SK-N-SH (cell line): ENCODE measurements around the gene DENND5A. TPM values are rescaled to one million over a fixed set of nuclear protein-coding genes. Genes with fewer than 3 reads are reported as not detected.

ENCODE experiments used
- CTCF ChIA-PET: fragments of 300-600, 350-600 bp; formaldehyde crosslinking; extraction: SDS; loops from one replicate; lab custom pipeline; 2021; lab: Yijun Ruan, JAX
- POLR2A ChIA-PET: fragments of 350-600 bp; sonication (Branson Sonifier 250); formaldehyde crosslinking; extraction: SDS; loops from one replicate; lab custom pipeline; 2020; ENCODE audit warnings: antibody characterized with exemption, inconsistent platforms; lab: Yijun Ruan, JAX
- DNase-seq: peaks from one replicate; pipeline ENCODE4 v3.0.0; 2012
- H2AFZ ChIP-seq: fragments of 200-600 bp; sonication (generic); 2 replicates; pipeline ENCODE4 v1.8.1; 2016; ENCODE audit warnings: antibody characterized with exemption, mild to moderate bottlenecking, low read depth
- H3F3A ChIP-seq: fragments of 200-600 bp; sonication (generic); replicated peaks from 2 replicates; pipeline ENCODE3; 2016; ENCODE audit warnings: antibody characterized with exemption, mild to moderate bottlenecking; ENCODE audit not compliant: insufficient read depth
- H3K27ac ChIP-seq, 2 experiments: fragments of 200-500 bp in 1 of 2; fragments of 200-600 bp in 1 of 2; sonication (Bioruptor generic) in 1 of 2; sonication (generic), shearing (Covaris generic) in 1 of 2; 2 replicates each; pipeline versions ENCODE4 v1.5.1 to v1.6.1; 2014 to 2016; ENCODE audit warnings: low read depth in 2 of 2, inconsistent platforms in 1 of 2, low read length in 1 of 2, mild to moderate bottlenecking in 1 of 2, mixed read lengths in 1 of 2
- H3K27me3 ChIP-seq: fragments of 200-600 bp; sonication (generic), shearing (Covaris generic); 2 replicates; pipeline ENCODE4 v1.6.1; 2016; ENCODE audit warnings: mixed run types; ENCODE audit not compliant: insufficient read depth
- H3K36me3 ChIP-seq, 2 experiments: fragments of 200-500 bp in 1 of 2; fragments of 200-600 bp in 1 of 2; sonication (Bioruptor generic) in 1 of 2; sonication (generic) in 1 of 2; replicated peaks in 1 of 2; 2 replicates each; pipeline versions ENCODE3 to v1.5.1; 2014 to 2016; ENCODE audit warnings: low read length in 1 of 2, mild to moderate bottlenecking in 1 of 2; ENCODE audit not compliant: insufficient read depth in 2 of 2, control insufficient read depth in 1 of 2
- H3K4me1 ChIP-seq, 2 experiments: fragments of 200-500 bp in 1 of 2; fragments of 200-600 bp in 1 of 2; sonication (Bioruptor generic) in 1 of 2; sonication (generic), shearing (Covaris generic) in 1 of 2; 2 replicates each; pipeline versions ENCODE4 v1.5.1 to v1.6.1; 2014 to 2016; ENCODE audit warnings: low read depth in 1 of 2, low read length in 1 of 2, mixed run types in 1 of 2; ENCODE audit not compliant: insufficient read depth in 2 of 2, control insufficient read depth in 1 of 2
- H3K4me2 ChIP-seq: fragments of 200-600 bp; sonication (generic), shearing (Covaris generic); 2 replicates; pipeline ENCODE4 v1.6.1; 2017; ENCODE audit warnings: mixed run types
- H3K4me3 ChIP-seq, 2 experiments: fragments of 200-500 bp in 1 of 2; fragments of 200-600 bp in 1 of 2; sonication (Bioruptor generic) in 1 of 2; sonication (generic), shearing (Covaris generic) in 1 of 2; 2 replicates each; pipeline versions ENCODE4 v1.5.1 to v1.8.1; 2014 to 2016; ENCODE audit warnings: low read depth in 2 of 2, inconsistent platforms in 1 of 2, low read length in 1 of 2, mild to moderate bottlenecking in 1 of 2, mixed read lengths in 1 of 2, moderate library complexity in 1 of 2
- H3K79me2 ChIP-seq: fragments of 200-600 bp; sonication (generic); 2 replicates; pipeline ENCODE4 v1.8.1; 2017; ENCODE audit warnings: mild to moderate bottlenecking; ENCODE audit not compliant: insufficient read depth
- H3K9ac ChIP-seq: fragments of 200-600 bp; sonication (generic); 2 replicates; pipeline ENCODE4 v1.6.1; 2017; ENCODE audit warnings: mixed run types
- H3K9me2 ChIP-seq: fragments of 200-600 bp; sonication (generic); 2 replicates; pipeline ENCODE4 v1.6.1; 2017; ENCODE audit warnings: mixed run types
- H3K9me3 ChIP-seq: fragments of 200-600 bp; sonication (generic); 2 replicates; pipeline ENCODE4 v1.6.1; 2017; ENCODE audit warnings: mixed run types, mild to moderate bottlenecking, moderate library complexity
- H4K20me1 ChIP-seq: fragments of 200-600 bp; sonication (generic); 2 replicates; pipeline ENCODE4 v1.6.1; 2017; ENCODE audit warnings: mild to moderate bottlenecking, mixed run types; ENCODE audit not compliant: insufficient read depth
- CTCF ChIP-seq: fragments of 200-600 bp; sonication (generic); IDR thresholded peaks from 2 replicates; pipeline ENCODE4 v1.6.1; 2017; ENCODE audit warnings: antibody characterized with exemption, mild to moderate bottlenecking, moderate library complexity
- ELF1 ChIP-seq: IDR thresholded peaks from 2 replicates; pipeline ENCODE4 v1.4.0; 2012
- FOXJ3 ChIP-seq: sonication (generic); formaldehyde crosslinking; IDR thresholded peaks from 2 replicates; pipeline ENCODE4 v1.5.1; 2020; ENCODE audit warnings: mild to moderate bottlenecking, missing genetic modification reagents
- GABPA ChIP-seq: IDR thresholded peaks from 2 replicates; pipeline ENCODE4 v1.4.0; 2012; ENCODE audit warnings: low read depth, mild to moderate bottlenecking
- GATA2 ChIP-seq: sonication (generic); formaldehyde crosslinking; IDR thresholded peaks from 2 replicates; pipeline ENCODE4 v1.5.0; 2020; ENCODE audit warnings: mild to moderate bottlenecking, missing genetic modification reagents
- JUND ChIP-seq: IDR thresholded peaks from 2 replicates; pipeline ENCODE4 v1.4.0; 2012
- MEF2A ChIP-seq: IDR thresholded peaks from 2 replicates; pipeline ENCODE4 v1.4.0; 2012; ENCODE audit warnings: low read depth, borderline replicate concordance
- NFIC ChIP-seq: IDR thresholded peaks from 2 replicates; pipeline ENCODE4 v1.4.0; 2012; ENCODE audit warnings: borderline replicate concordance
- NRF1 ChIP-seq: IDR thresholded peaks from 2 replicates; pipeline ENCODE4 v1.6.1; 2012; ENCODE audit warnings: low read depth, mild to moderate bottlenecking, low read length
- PBX3 ChIP-seq: IDR thresholded peaks from 2 replicates; pipeline ENCODE4; 2012
- POLR2AphosphoS5 ChIP-seq: IDR thresholded peaks from 2 replicates; pipeline ENCODE4 v1.6.1; 2012; ENCODE audit warnings: low read depth, low read length
- RAD21 ChIP-seq: IDR thresholded peaks from 2 replicates; pipeline ENCODE4 v1.6.1; 2012; ENCODE audit warnings: mild to moderate bottlenecking, low read length
- RCOR1 ChIP-seq: fragments of 150-350 bp; IDR thresholded peaks from 2 replicates; pipeline ENCODE4 v1.6.1; 2017; ENCODE audit warnings: antibody characterized with exemption, low read length
- REST ChIP-seq: IDR thresholded peaks from 2 replicates; pipeline ENCODE4 v1.6.1; 2012; ENCODE audit warnings: mild to moderate bottlenecking, low read depth, low read length, moderate library complexity
- RFX5 ChIP-seq: IDR thresholded peaks from 2 replicates; pipeline ENCODE4 v1.6.1; 2012; ENCODE audit warnings: mild to moderate bottlenecking, improper control_type of control experiment, low read length
- RXRA ChIP-seq: IDR thresholded peaks from 2 replicates; pipeline ENCODE4 v1.4.0; 2012; ENCODE audit warnings: low read depth, mild to moderate bottlenecking, borderline replicate concordance
- SIN3A ChIP-seq: IDR thresholded peaks from 2 replicates; pipeline ENCODE4 v1.6.1; 2012; ENCODE audit warnings: low read depth, mild to moderate bottlenecking, low read length, moderate library complexity, borderline replicate concordance
- TAF1 ChIP-seq: IDR thresholded peaks from 2 replicates; pipeline ENCODE4 v1.6.1; 2012; ENCODE audit warnings: low read depth, mild to moderate bottlenecking, low read length, moderate library complexity, borderline replicate concordance
- TEAD4 ChIP-seq: IDR thresholded peaks from 2 replicates; pipeline ENCODE4 v1.4.0; 2012; ENCODE audit warnings: mild to moderate bottlenecking, borderline replicate concordance; ENCODE audit not compliant: insufficient read depth
- USF1 ChIP-seq: IDR thresholded peaks from 2 replicates; pipeline ENCODE4 v1.4.0; 2012; ENCODE audit warnings: low read depth, borderline replicate concordance
- YY1 ChIP-seq: IDR thresholded peaks from 2 replicates; pipeline ENCODE4 v1.4.0; 2012; ENCODE audit warnings: low read depth, mild to moderate bottlenecking
- ZBTB33 ChIP-seq: IDR thresholded peaks from 2 replicates; pipeline ENCODE4 v1.4.0; 2012; ENCODE audit warnings: low read depth, borderline replicate concordance
- WGBS: methylation state at CpG from one replicate; pipeline ENCODE4 v1.1.6; 2017; ENCODE audit warnings: low lambda C conversion rate; 5-methylcytosine and 5-hydroxymethylcytosine counted together
- polyA plus RNA-seq, 3 experiments: library from polyadenylated mRNA; depleted of rRNA; stranded (reverse); fragments of >200 nt; gene quantifications; 2 replicates each; pipeline ENCODE4 v1.2.3, GENCODE V29; 2012

DENND5A gene
- polyA plus RNA-seq, 1 of the 3 experiments (the other 2 are of a cell fraction) = 110 TPM

- TF ChIP-seq REST (no peak), FOXJ3 (CRISPR knock-in tag) (no peak), NFIC (no peak), GABPA (no peak), YY1 (no peak), TEAD4 (no peak), PBX3 (no peak)
- TF ChIP-seq, all 33 proteins: peak for 0
These were observed 114.6 kb downstream of the DENND5A start (continued) for GRCh38 chr11:9150501-9150900.

GRCh38 chr11:9148727-9149126, 116.4 kb downstream of the DENND5A start:
- Histone ChIP-seq H3K4me1 (peaks cover 0 to 5% of the 10 kb centered on the region in 2 experiments; a peak in 2 of 4 replicates), H3K4me3 (no peak overlapping the region), H2AFZ (no peak overlapping the region), H3K79me2 (no peaks in the 10 kb centered on the region), H3F3A (no peaks in the 10 kb centered on the region), H3K9me2 (no peaks in the 10 kb centered on the region), H4K20me1 (no peaks in the 10 kb centered on the region), H3K9ac (no peak overlapping the region), H3K4me2 (no peak overlapping the region), H3K9me3 (no peaks in the 10 kb centered on the region), H3K27ac (no peak overlapping the region), H3K27me3 (no peaks in the 10 kb centered on the region), H3K36me3 (peaks cover 63 to 81% of the 10 kb centered on the region in 2 experiments)
- no peak for DNase-seq
- CTCF ChIA-PET = interaction anchor here (3.8 kb wide), 1 partner anchor 10 kb away, joined by 29 read pairs; no protein-coding TSS in a partner anchor
- TF ChIP-seq FOXJ3 (CRISPR knock-in tag) (no peak), POLR2AphosphoS5 (no peak), TAF1 (no peak), RFX5 (no peak), ELF1 (no peak), PBX3 (no peak), RAD21 (no peak), NFIC (no peak), GATA2 (no peak), MEF2A (no peak), NRF1 (no peak), CTCF (no peak), RCOR1 (no peak), RXRA (no peak), ZBTB33 (no peak), USF1 (no peak), JUND (no peak), TEAD4 (no peak), SIN3A (no peak)
- 95% methylated on average over 2 of the region's 2 CpGs for WGBS
- POLR2A ChIA-PET = interaction anchor here (0.5 kb wide), 1 partner anchor 1150 kb away, joined by 5 read pairs; no protein-coding TSS in a partner anchor
